CMK (cell line): ENCODE results near the gene RAB6B.

Experiments used
- DNase-seq: peaks from one replicate; pipeline ENCODE4 v3.0.0-alpha.2; 2010; ENCODE audit warnings: low read depth

The RAB6B gene

DNA sequence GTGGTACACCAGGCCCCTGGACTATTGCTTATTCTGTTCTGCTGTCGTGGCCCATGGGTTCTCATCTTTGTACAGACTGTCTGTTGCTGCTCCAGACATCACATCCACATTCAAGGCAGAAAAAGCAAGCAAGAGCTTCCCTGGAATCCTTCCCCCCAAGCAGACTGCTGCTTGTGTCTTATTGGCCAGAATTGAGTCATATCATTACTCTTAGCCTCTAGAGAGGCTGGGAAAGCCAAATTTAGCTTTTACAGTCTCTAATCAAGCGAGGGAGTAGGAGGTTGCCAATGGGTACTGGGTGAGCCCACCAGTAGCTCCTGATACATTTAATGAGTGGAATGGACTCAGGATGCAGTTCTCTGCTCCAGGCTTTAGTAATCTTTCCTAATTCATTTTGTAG lies 39.4 kb downstream of the RAB6B start:
- no peak for DNase-seq

DNA sequence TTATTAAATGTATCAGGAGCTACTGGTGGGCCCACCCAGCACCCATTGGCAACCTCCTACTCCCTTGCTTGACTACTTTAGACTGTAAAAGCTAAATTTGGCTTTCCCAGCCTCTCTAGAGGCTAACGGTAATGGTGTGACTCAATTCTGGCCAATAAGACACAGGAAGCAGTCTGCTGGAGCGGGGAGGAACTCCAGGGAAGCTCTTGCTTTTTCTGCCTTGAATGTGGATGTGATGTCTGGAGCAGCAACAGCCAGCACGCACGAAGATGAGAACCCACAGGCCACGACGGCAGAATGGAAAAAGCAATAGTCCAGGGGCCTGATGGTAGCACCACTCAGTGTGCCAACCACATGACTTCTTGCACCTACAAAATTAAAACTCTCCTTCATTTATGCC lies 39.9 kb downstream of the RAB6B start:
- no peak for DNase-seq

DNA sequence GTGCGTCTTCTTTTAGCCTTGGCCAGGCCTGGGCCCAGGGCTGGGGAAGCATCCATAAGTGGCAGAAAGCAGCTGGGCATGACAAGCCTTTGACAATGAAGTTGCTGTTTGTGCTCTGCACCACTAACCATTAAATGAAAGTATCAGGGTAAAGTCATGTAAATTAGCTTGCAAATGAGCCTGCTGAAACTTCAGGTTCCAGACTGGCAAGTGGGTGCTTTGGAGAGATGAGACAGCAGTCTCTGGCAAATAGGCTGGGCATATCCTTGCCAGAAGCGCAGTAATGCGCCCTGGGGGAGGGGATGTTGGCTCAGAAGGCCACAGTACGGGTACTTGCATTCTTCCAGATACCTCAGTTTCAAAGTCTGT lies 40.7 kb downstream of the RAB6B start:
- DNase-seq, result no peak

DNA sequence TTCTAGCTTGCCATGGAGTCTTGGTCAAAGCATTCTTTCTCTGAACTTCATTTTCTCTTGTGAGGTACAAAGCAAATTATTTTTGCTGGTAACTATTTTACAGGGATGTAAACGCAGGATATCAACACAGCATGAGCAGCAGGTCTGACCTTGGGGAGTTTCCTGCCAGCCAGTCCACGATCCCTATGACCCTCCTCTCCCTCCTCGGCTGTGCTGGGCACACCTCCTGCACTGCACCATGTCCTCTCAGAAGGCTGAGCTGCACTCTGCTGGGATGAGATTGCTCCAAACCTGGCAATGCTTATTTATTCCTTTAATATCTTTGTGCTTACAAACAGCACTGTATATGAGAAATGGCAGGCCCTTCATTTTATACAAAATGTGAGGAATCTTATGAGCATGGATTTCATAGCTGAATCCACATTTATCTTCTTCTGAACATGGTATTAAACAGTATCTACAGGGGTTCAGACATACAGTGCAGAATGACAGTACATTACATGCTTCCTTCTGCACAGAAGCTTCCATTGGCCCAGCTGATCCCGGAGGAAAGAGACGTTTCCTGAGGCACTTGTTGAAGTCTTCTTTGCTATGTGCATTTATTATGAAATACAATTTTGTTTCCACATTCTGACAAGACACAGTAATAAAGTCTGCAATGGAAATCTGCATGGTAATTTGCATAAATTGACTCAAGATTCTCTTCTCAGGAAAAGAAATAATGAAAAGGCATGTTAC lies 41.2 kb downstream of the RAB6B start:
- DNase-seq, result no peak

DNA sequence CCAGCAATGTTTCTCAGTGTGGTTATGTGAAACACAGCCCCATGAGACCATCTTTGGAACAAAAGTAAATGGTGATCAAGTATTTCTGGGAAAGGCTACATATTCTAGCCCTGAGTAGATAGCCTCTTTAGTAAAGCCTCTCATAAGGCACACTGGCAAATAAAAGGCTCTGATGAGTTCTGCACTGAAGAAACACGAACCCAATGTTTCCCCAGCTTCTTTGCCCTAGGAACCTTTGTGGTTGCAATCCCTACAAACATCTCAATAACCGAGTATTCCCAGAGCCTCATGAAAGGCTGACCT lies 41.8 kb downstream of the RAB6B start:
- no peak for DNase-seq

DNA sequence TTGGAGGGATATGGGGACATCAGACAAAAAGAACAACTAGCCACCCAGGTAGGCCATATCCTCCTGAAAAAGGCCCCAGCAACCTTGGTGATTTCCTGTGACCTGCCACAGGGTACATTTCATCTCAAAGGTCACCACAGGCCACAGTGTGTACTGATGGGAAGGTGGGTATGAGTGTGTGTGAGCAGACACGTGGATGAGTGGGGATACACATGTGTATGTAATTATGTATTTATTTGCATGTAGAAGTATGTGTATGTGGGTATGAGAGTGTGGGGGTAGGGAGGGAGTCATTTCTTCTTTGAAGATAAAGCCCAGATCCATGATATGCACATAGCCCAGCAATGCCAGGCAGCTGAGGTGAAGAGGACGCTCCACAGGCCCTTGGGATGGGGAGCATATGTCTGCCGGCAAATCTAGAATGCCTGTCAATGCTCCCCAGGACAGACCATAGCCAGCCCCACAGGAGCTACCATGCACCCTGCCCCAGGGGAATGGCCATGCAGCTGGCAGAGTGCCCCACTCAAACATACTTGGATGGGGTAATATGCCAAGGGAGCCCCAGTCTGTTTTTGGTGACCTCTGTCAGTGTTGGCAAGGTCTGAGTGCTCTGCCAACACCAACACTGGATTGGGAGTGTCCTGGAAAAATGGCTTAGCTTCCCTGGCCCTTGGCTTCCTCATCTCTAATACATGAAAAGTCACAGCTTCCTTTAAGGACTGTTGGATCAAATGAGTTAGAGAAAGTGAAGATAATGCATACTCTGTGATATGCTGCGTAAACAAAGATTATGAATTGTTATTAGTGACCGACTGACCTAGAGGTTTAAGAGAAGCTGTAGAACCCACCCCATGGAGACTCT lies 42.4 kb downstream of the RAB6B start:
- DNase-seq, result no peak

DNA sequence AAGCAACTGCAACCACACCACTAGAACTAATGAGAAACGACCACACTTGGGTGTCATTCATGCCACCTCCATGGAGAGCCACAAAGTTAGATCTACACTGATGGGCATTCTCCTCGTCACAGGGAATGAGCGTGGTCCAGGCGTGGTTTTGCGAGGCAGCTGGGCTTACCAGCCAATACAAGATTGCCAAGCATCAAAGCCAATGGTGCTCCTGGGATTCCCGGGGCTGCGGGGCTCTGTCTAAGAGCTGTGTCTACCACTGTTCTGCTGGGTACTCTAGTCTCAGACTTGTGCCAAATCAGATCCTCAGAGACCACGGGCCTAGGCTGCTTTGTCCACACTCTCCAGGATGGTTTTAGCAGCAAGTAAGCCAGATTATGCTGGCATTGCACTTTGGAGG lies 43.8 kb downstream of the RAB6B start:
- no peak for DNase-seq

DNA sequence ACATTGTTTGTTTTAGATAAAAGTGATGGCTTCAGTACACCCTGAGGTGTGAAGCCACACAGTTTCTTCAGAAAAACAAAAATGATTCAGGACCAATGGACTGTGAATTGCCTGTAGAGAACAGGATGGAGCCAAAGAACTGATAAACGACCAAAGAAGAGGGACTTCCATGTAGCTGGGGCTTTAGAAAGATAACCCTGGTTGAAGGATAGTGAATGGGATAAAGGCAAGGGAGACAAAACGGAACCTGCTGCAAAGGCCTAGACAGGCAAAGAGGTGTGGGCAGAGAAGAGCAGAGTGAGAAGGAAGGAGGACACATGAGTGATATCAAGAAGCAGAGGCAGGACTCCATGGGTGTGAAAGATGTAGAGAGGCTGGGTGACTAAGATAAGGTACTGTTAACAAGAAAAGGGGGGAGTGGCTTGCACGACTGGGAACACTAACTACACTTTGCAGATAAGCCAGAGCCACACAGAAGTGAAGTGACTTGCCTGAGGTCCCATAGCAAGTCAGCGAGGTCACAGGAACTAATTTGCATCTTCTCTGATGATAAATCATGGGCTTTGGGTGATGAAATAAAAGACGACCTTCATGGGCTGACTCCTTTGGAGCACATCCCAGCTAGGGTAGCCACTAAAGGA lies 44.3 kb downstream of the RAB6B start:
- peak; percentile 82 for DNase-seq

DNA sequence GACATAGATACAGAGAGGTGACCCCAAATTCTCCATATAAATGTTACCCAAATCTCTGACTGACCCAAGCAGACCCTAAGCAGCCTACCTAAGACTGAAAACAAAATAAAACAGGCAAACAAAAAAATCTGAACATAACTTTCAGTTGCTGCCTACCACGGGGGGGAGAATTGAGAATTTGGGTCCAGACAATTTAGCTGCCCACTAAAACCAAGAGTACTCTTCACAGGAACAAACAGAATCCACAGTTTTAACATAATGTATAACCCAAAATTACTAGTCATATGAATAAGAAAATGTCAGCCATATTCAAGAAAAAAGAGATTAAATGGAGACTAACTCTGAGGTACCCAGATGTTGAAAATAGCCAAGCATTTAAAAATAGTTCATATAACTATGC lies 45.6 kb downstream of the RAB6B start:
- no peak for DNase-seq

DNA sequence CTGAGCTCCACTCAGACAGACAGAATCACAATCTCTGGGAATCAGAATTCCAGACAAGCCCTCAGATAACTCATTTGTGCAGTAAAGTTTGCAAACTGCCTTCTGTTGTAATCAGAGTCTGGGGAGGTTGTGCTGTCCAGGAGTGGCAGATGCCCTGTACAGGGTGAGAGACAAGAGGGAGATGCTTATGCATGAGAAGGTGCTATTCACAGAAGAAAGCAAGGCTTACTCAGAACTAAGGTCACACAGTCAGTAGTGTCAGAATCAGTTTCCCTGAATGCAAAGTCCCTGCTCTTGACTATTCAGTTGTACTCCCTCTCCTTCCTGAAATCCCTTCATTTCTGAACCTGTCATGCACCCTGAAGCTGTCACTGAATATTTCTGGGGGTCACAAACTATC lies 46.3 kb downstream of the RAB6B start:
- no peak for DNase-seq

DNA sequence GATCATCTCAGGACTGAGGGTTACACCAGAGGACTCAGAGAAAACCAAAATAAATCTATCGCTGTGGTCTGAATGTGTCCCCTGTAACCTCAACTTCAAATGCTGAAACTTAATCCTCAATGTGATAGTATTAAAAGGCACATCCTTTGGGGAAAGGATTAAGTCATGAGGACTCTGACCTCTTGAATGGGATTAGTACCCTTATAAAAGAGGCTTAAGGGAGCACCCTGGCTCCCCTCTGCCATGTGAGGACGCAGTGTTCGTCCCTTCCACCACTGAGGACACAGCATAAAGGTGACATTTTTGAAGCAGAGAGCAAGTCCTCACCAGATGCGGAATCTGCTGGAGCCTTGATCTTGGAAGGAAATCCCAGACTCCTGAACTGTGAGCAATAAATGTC lies 50.6 kb downstream of the RAB6B start:
- no peak for DNase-seq

DNA sequence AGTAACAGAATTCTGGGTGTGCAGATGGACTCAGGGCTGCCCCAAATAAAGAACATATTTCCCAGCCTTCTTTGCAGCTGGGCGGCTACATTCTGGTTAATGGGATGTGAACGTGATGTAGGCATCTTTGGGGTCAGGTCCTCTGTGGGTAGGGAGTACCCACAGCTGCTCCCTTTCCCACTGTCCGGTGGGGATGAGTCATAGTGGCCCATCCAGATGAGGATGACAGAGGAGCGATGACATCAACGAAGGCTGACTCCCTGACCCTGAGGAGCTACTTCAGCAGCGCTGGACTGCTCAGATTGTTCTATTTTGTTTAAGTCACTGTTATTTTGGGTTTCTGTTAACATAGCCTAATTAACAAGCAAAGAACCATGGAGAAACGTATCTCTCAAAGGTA lies 52.0 kb downstream of the RAB6B start:
- no peak for DNase-seq

DNA sequence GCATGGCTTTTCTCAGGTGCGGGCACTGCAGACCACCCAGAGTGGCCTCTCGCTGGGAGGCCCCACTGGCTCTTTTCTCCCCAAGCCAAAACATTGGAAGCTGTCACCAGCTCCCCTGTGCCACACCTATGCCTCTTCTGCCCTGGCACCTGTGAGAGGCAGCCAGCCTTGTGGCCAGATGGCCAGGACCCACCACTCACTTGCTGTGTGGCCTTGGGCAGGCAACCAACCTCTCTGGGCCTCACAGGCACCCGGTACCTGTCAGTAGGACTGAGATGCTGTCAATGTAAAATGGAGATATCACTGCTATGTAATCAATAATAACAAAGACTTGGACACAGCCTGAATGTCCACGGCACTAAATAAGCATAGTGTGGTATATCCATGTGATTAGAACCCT lies 53.5 kb downstream of the RAB6B start:
- no peak for DNase-seq

DNA sequence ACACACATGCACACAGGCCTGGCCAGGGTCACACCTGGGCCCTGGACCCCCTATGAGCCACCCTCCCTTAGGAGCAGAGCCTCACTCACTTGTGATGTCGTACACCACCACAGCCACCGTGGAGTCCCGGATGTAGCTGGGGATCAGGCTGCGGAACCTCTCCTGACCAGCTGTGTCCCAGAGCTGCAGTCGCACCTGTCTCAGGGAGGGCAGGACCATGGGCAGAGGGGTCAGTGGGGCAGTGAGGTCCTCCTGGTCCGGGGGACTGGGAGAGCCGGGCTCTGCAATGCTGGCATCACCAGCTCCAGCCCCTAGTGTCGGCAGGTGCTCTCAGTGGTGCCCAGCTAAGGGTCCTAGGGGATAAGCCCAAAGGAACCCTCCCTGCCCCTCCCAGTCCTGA lies 54.5 kb downstream of the RAB6B start:
- DNase-seq, result no peak

DNA sequence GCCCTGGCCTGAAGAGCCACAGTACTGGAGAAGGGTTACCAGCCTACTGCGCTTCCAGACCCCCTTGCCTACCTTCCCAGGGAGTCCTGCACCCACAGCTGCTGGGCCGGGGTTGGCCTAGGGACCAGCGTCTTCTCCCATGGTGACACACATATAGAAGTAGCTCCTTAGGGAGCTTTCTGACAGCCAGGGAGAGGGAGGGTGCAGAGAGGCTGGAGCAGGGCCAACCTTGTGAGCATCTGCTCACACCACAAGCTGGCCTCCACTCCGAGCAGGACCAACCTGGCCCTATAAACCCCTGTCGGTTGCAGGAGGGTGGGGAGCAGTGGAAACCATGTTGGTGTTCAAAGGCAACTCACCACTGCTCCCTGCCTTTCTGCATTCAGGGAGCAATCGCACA lies 54.9 kb downstream of the RAB6B start:
- no peak for DNase-seq

DNA sequence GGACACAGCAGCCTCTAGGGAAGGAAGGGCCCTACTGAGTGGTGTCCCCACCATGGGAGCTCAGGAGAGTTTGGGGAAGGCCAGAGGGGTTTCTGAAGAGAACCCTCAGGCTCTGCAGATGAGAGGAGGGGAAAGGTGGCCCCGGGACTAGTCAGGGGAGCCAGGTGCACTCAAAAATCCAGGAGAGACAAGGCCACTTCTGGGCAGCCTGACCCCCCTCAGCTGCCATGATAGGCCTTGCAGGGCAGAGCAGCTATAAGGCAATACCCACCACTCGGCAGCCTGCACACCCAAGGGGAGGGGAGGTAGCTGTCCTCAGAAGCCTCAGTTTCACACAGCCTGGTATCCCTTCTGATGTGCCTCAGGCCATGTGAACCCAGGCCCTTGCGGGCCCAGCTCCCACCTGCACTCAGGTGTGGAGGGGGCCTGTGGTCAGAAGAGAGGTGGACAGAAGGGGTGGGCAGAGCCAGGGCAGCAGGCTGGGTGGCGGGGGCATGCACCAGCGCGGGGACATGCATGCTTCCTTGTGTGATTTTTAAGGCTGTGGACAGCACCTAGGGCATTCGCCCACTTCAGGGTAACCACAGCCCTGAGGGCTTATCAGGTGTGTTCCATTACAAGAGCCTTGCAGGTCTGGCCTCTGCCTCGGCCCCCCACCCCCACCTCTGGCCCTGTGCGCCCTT lies 55.5 kb downstream of the RAB6B start:
- no peak for DNase-seq

DNA sequence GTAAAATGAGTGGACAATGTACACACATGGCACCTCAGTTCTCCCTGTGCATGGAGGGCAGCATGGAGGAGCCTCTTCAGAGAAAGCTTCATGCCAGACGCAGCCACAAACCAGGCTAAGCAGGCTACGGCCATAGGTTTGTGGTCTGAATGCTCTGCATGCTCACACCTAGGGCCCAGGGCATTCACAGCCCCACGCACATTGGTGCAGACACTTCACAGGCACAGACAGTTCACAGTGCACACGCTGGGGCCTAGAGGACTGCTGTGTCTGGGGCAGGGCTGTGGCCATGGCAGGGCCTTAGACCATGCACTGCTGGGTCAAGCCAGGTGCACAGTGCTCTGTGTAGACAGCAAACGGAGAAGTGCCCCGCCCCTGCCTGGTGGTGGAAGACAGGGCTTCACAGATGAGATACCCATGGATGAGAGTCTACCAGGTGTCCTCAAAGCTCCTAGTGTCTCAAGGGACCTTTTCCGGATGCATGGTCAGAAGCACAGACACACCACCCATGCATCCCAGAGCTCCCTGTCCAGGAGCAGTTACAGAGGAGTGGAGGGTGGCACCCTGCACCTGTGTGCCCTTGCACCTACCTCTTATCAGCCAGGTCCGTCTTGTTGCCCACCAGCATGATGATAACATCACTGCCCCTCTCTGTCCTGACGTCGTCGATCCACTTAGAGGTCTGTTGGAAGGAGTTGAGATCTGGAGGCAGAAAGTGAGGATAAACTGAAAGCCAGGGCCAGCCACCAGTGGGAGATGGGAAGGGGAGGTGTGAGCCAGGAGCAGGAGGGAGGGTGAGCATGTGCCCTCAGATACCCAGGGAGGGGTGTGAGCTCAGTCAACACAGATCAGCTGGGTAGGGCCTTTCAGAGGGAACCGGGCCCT lies 56.5 kb downstream of the RAB6B start:
- no peak for DNase-seq

DNA sequence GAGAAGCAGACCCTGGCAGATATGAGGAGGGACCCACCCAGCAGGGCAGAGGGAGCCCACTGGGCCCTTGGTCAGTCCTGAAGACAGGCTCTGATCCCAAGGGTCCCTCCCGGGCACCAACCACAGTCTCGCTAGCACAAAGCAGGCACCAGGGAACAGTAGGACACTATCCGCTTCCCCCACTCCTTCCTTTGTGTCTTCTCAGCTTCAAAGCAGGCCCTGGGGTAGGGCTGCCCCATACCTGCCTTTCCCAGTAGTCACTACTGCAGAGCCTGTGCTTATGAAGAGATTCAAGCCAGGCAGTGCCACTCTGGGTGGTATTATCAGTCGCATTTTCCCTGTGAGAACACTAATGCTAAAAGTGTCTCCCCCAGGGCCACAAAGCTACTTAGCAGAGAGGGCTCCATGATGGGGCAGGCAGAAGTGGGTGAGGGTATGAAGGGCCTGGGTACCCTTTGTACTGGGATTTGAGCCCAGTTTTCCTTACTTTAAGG lies 57.3 kb downstream of the RAB6B start:
- DNase-seq, result no peak

DNA sequence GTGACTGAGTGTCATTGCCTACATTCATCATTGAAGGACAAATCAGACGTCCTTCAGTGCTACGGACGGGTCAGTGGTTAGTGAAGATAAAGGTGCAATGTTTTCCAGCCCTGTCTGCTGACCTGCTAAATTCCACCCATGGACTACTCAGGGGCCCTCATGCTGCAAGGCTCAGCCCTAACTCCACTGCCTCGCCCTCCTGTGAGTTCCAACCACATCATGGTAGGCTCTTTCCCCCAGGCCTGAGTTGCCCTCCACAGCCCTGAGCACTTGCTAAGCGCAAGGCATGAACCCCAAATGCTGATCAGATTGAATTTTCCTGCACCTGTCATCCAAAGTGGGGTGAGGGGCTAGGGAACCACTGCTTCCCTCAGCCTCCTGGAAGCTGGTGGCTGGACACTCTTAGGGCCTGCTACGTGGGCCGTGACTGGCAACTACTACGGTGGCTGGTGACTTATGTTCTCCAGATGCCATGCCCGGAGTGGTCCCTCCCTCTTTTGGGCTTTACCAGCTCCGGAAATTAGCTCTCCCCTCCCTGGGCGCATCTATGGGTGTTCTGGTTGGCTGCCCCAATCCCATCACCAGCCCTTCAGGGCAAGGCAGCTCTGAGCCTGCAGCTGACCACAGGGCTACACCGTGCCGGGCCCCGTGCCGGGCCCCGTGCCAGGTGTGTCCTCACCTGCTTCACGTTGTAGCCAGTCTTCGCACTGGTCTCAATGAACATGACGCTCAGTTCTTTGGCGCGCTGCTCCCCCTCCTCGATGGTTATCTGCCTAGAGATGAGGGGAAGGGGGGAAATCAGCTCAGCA lies 58.0 kb downstream of the RAB6B start:
- DNase-seq, result no peak

DNA sequence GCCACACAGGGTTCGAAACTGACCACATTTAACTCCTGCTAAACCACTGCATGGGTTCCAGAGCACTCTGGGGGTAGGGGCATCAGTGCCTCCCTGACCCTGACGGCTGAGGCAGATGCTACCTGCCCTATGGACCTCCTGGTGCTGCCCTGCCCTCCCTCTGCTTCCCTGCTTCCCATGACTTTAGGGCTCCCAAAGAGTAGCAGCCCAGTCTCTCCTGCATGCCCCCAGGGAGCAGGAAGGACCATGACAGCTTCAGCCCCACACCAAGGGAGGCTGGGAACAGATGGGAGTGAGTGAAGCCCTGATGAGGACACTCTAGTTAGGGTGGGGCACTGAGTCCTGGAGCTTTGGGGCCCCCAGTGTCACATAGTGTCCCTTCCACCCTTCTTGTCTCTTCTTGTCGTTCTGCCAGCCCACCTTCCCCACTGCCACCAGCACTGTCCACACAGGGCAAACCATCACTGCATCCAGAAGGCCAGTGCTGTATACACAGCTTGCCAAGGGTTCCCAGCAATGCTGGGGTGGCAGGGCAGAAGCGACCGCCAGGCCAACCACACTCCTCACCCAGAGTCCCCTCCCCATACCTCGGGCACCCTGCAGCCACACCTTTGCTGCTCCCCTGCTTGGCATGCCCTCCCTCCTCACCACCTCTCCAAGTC lies 59.1 kb downstream of the RAB6B start:
- no peak for DNase-seq
